ENCODE results near the gene PTPRN2. TPM values are rescaled to one million over a fixed set of nuclear protein-coding genes. Genes with fewer than 3 reads are reported as not detected.

PTPRN2 gene
- total and polyA plus RNA-seq, 9 of the 15 experiments (the other 6 are each of a cell fraction or from before 2014, with no cell fraction given): not detected

- H2AFZ ChIP-seq (ENCODE audit: low read depth, low read length): no peak overlapping the region
- no peaks in the 10 kb centered on the region; a peak in 1 of 5 replicates for H3K27me3 ChIP-seq (ENCODE audit: control insufficient read depth in 2 of 2, insufficient read depth in 2 of 2, low read length in 2 of 2)
- H3K79me2 ChIP-seq (ENCODE audit: control insufficient read depth, insufficient read depth, low read length): no peaks in the 10 kb centered on the region
- H3K4me2 ChIP-seq (ENCODE audit: insufficient read depth, low read length): no peak overlapping the region
- DNase-seq (ENCODE audit: extremely low read depth in 1 of 4, low spot score in 3 of 4) (no peak), ATAC-seq (no peak), FAIRE-seq (no peak)
- ChIA-PET POLR2A (no interaction called here), CTCF (ENCODE audit: low intra/inter-chr PET ratio) (no interaction called here)
- intact Hi-C loops (cut with micrococcal nuclease) (no loop called here), in situ Hi-C loops (cut with MboI) (no loop called here)
- H3K4me3 ChIP-seq: no peak overlapping the region
- TF ChIP-seq RBM34 (IDR thresholded peaks at IDR 0.05; ENCODE audit: borderline replicate concordance, insufficient read depth, low read length): no peak
- TF ChIP-seq STAT5B (CRISPR knock-in tag; IDR thresholded peaks at IDR 0.05): no peak
- no peak for TF ChIP-seq TSC22D4 (tag; IDR thresholded peaks at IDR 0.05)
- no peak for TF ChIP-seq MXI1 (IDR thresholded peaks at IDR 0.05; ENCODE audit: low read depth, low read length)
- TF ChIP-seq HNRNPUL1 (IDR thresholded peaks at IDR 0.05; ENCODE audit: low read length): no peak
- no peak for TF ChIP-seq ZNF398 (CRISPR knock-in tag; IDR thresholded peaks at IDR 0.05)
- TF ChIP-seq DMBX1 (CRISPR knock-in tag; IDR thresholded peaks at IDR 0.05; ENCODE audit: borderline replicate concordance): no peak
- H3K4me1 ChIP-seq (replicated peaks in 1 of 2; ENCODE audit: control insufficient read depth in 2 of 2, insufficient read depth in 2 of 2, low read length in 2 of 2): no peaks in the 10 kb centered on the region
- H4K20me1 ChIP-seq (replicated peaks; ENCODE audit: control insufficient read depth, insufficient read depth, low read length): no peaks in the 10 kb centered on the region
- peaks cover 5% of the 10 kb centered on the region; the same call in 1 of the 2 replicates for H3K9me3 ChIP-seq (replicated peaks; ENCODE audit: control insufficient read depth, insufficient read depth, low read depth, low read length)
- H3K9me1 ChIP-seq (ENCODE audit: control insufficient read depth, insufficient read depth, low read length): no peaks in the 10 kb centered on the region
- 2% methylated on average over 10 of the region's 10 CpGs for WGBS (ENCODE audit: insufficient coverage, low coverage, missing lambda C conversion rate)
- no peak overlapping the region for H3K27ac ChIP-seq (ENCODE audit: extremely low read depth, low read depth, low read length)
- H3K9ac ChIP-seq (ENCODE audit: insufficient read depth in 1 of 2, low read depth in 2 of 2, low read length in 2 of 2): no peak overlapping the region
- H3K36me3 ChIP-seq (ENCODE audit: control insufficient read depth, insufficient read depth, low read length): no peaks in the 10 kb centered on the region
- BruUV-seq (replicated peaks): no TSS peak
Observed at GRCh38 chr7:158343936-158344455, 243.6 kb downstream of the PTPRN2 start.
